H1 (cell line): ENCODE measurements around the gene OGG1. TPM values are rescaled to one million over a fixed set of nuclear protein-coding genes. Genes with fewer than 3 reads are reported as not detected.

Source experiments
- KDM1A ChIP-seq: fragments of 200-600, 300-600 bp; sonication (generic); IDR thresholded peaks from 2 replicates; pipeline ENCODE4 v1.7.1; 2016; ENCODE audit warnings: mild to moderate bottlenecking, low read length, borderline replicate concordance
- KDM5A ChIP-seq: fragments of 200-600 bp; IDR thresholded peaks from 2 replicates; pipeline ENCODE4 v1.7.1; 2012; ENCODE audit warnings: mild to moderate bottlenecking, low read length, inconsistent platforms, mixed read lengths
- NRF1 ChIP-seq: IDR thresholded peaks from 2 replicates; pipeline ENCODE4 v1.6.1; 2011; ENCODE audit warnings: mild to moderate bottlenecking, low read depth, low read length, improper control_type of control experiment
- RAD21 ChIP-seq, 2 experiments: IDR thresholded peaks in 1 of 2; conservative IDR thresholded peaks in 1 of 2; 2 replicates each; pipeline ENCODE4 v1.6.1; 2011; ENCODE audit warnings: low read depth in 2 of 2, low read length in 2 of 2, improper control_type of control experiment in 1 of 2, inconsistent platforms in 1 of 2, mild to moderate bottlenecking in 1 of 2, moderate library complexity in 1 of 2
- SP2 ChIP-seq: IDR thresholded peaks from 2 replicates; pipeline ENCODE4 v1.6.1; 2012; ENCODE audit warnings: mild to moderate bottlenecking, low read length, inconsistent platforms
- polyA plus RNA-seq, 7 experiments: library from polyadenylated mRNA; depleted of rRNA in 3 of 7; stranded (reverse) in 5 of 7; unstranded in 2 of 7; fragments of >200 nt in 5 of 7; fragments of 200-250 nt in 2 of 7; gene quantifications; 1 replicate in 5 of 7; 2 replicates in 1 of 7; 4 replicates in 1 of 7; pipeline versions ENCODE4 v1.2.1 to v1.2.3, GENCODE V29; 2011 to 2013; ENCODE audit warnings: missing spikeins in 2 of 7, mixed read lengths in 2 of 7
- total RNA-seq: library from RNA; stranded (reverse); fragmentation: NEBNext Ultra II Directional; extraction: Animal tissue kit (Norgen Biotek cat#: 25700); gene quantifications from 2 replicates; pipeline ENCODE4 v1.2.1, GENCODE V29; 2021

OGG1 gene
- total and polyA plus RNA-seq, 2 of the 8 experiments (the other 6 are each of a cell fraction or from before 2014, with no cell fraction given): 29.6 to 46.8 TPM

- TF ChIP-seq NRF1 (no peak), RAD21 (IDR thresholded peaks at IDR 0.05 in 1 of 2, conservative IDR thresholded peaks at IDR 0.05 in 1 of 2; ENCODE audit: low read depth in 2 of 2, low read length in 2 of 2) (no peak), SP2 (no peak), KDM5A (no peak), KDM1A (no peak)
Measured at GRCh38 chr3:9701006-9701405, 48.7 kb upstream of the OGG1 start (continued).
